GM18507 (cell line): ENCODE measurements around the gene ODAD4.

ENCODE experiments used
- DNase-seq: peaks from one replicate; pipeline ENCODE4 v3.0.0; 2011; ENCODE audit warnings: low read depth; ENCODE audit not compliant: insufficient read length; ENCODE audit errors: extremely low spot score
- FAIRE-seq: peaks from 2 replicates; lab custom pipeline; 2011; peaks lifted over from hg19 to GRCh38; lab: Jason Lieb, UNC

The ODAD4 gene

GRCh38 chr17:41937970-41938954 lies 7.8 kb downstream of the ODAD4 start:
- FAIRE-seq (no peak), DNase-seq (no peak)

- DNase-seq (no peak), FAIRE-seq (no peak)
Observed at GRCh38 chr17:41939044-41939692, 8.8 kb downstream of the ODAD4 start.

GRCh38 chr17:41939693-41940090 lies 9.3 kb downstream of the ODAD4 start:
- FAIRE-seq: no peak
- no peak for DNase-seq

GRCh38 chr17:41941168-41941567 lies 10.8 kb downstream of the ODAD4 start:
- FAIRE-seq: no peak
- no peak for DNase-seq

- no peak for DNase-seq
- FAIRE-seq: no peak
Observed at GRCh38 chr17:41942626-41943373, 12.4 kb downstream of the ODAD4 start.

- DNase-seq: no peak
- FAIRE-seq: no peak
Observed at GRCh38 chr17:41943492-41943891, 13.1 kb downstream of the ODAD4 start.

GRCh38 chr17:41944943-41945342 lies 14.5 kb downstream of the ODAD4 start:
- FAIRE-seq: no peak

GRCh38 chr17:41948762-41949460 lies 18.5 kb downstream of the ODAD4 start:
- DNase-seq: no peak
- FAIRE-seq: no peak

More at GRCh38 chr17:41944943-41945342, 14.5 kb downstream of the ODAD4 start:
- DNase-seq: no peak

GRCh38 chr17:41956522-41956921 lies 26.1 kb downstream of the ODAD4 start:
- DNase-seq (no peak), FAIRE-seq (no peak)

- FAIRE-seq: no peak
- DNase-seq: no peak
Observed at GRCh38 chr17:41957031-41957868, 26.8 kb downstream of the ODAD4 start.

- DNase-seq: no peak
- FAIRE-seq: no peak
Observed at GRCh38 chr17:41957869-41958439, 27.5 kb downstream of the ODAD4 start.

- DNase-seq: no peak
- no peak for FAIRE-seq
Observed at GRCh38 chr17:41959030-41959335, 28.6 kb downstream of the ODAD4 start.

- DNase-seq: no peak
Observed at GRCh38 chr17:41959336-41960095, 29.1 kb downstream of the ODAD4 start.

GRCh38 chr17:41962111-41962510 lies 31.7 kb downstream of the ODAD4 start:
- no peak for DNase-seq
- no peak for FAIRE-seq

More at GRCh38 chr17:41959336-41960095, 29.1 kb downstream of the ODAD4 start:
- no peak for FAIRE-seq

GRCh38 chr17:41962768-41963434 lies 32.5 kb downstream of the ODAD4 start:
- FAIRE-seq (peak; percentile 79), DNase-seq (peak; percentile 61)

- peak; percentile 83 for FAIRE-seq
- no peak for DNase-seq
Observed at GRCh38 chr17:41965694-41966462, 35.5 kb downstream of the ODAD4 start.
